ENCODE measurements around the gene NAAA.

DNA sequence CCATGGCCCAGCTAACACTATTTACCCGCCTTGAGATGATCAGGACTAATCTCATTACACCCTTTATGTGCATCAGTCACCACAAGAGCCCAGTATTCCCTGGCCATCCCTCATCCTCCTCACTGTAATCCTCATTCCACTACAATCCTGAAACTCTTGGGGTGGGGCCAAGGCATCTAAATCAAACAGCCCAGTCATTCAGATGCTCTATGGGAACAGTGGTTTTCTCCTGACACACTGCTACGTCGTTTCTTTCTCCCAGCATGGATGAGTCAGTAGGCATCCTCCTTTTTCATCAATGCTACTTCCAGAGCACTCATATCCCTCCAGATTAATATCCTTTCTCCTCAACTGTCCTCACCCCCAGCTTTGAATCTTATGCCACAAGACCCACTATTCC lies 44.3 kb upstream of the NAAA start:
- no peak for TF ChIP-seq CTCF (conservative IDR thresholded peaks at IDR 0.05 in 1 of 2, IDR thresholded peaks at IDR 0.05 in 1 of 2; ENCODE audit: extremely low read depth in 1 of 2, insufficient read depth in 1 of 2, low read depth in 1 of 2, low read length in 2 of 2)
- TF ChIP-seq EZH2 (IDR thresholded peaks at IDR 0.05; ENCODE audit: borderline replicate concordance, low read length), result no peak
